HG02870 (cell line): ENCODE results near the gene PLEKHN1.

ENCODE experiments used
- ATAC-seq: cut with Tn5 transposase; IDR thresholded peaks from one replicate; pipeline ENCODE4 v1.9.1; 2021; ENCODE audit warnings: mild to moderate bottlenecking, moderate library complexity; ENCODE audit not compliant: unreplicated experiment

PLEKHN1 gene

GRCh38 chr1:1023700-1024099, 57.4 kb downstream of the PLEKHN1 start:
- ATAC-seq: no peak

GRCh38 chr1:1024149-1024770, 58.0 kb downstream of the PLEKHN1 start:
- ATAC-seq: no peak

- no peak for ATAC-seq
These were observed 58.8 kb downstream of the PLEKHN1 start for GRCh38 chr1:1024771-1025699.
